ENCODE data around the gene CLN6.
"Not testable (repeated sequence)": the region's sequence is repeated elsewhere in the genome, so short reads cannot be mapped to it uniquely, and the experiment has no call there.

Gene CLN6

DNA sequence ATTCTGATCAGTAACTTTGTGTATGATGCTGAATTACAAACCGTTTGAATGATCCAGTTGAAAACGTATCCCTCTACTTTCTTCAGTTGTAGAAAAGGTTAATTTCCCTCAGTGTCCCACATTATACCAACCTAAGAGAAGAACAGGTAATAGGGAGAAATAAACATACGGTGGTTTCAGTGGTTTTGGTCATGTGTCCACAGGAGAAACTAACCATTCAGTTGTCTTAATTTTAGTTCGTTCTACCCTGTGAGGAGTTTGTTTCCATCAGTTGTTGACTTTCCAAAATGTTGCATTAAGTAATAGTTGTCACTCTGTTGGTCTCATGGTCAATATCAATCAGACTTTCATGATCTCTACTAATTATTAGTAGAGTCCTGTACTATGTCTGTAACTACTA is 39.5 kb downstream of the CLN6 start:
- no peak for DNase-seq (ENCODE audit: low read depth, low spot score)

- no peak for DNase-seq (ENCODE audit: low read depth, low spot score)
Measured at GRCh38 chr15:68188647-68189046, 40.9 kb downstream of the CLN6 start.

GRCh38 chr15:68187559-68187958 is 42.0 kb downstream of the CLN6 start:
- DNase-seq (ENCODE audit: low read depth, low spot score): peak; percentile 44

DNA sequence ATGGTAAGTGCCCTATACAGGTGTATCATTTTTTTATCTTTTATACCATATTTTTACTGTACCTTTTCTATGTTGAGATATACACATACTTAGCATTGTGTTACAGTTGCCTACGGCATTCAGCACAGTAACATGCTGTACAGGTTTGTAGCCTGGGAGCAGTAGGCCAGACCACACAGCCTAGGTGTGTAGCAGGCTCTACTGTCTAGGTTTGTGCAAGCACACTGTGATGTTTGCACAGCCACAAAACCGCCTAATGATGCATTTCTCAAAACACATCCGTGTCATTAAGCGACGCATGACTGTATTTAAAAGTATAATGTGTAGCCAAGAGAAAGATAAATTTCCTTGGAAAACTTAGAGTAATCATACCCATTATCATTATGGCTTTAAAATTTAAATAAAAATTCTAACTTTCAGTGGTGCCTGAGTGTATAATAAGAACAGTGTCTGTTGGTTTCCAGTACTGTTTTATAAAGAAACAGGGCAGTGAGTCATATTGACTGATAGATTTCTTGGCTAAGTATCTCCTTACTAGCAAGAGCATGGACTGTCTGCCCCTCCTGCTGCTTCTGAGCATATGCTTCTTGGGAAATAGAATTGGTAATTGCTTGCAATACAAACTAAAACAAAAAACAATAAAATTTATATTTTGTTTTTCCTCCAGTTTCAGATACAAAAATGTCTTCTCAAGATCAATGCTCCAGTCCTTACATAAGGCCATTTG is 42.7 kb downstream of the CLN6 start:
- DNase-seq (ENCODE audit: low read depth, low spot score): peak; percentile 41

DNA sequence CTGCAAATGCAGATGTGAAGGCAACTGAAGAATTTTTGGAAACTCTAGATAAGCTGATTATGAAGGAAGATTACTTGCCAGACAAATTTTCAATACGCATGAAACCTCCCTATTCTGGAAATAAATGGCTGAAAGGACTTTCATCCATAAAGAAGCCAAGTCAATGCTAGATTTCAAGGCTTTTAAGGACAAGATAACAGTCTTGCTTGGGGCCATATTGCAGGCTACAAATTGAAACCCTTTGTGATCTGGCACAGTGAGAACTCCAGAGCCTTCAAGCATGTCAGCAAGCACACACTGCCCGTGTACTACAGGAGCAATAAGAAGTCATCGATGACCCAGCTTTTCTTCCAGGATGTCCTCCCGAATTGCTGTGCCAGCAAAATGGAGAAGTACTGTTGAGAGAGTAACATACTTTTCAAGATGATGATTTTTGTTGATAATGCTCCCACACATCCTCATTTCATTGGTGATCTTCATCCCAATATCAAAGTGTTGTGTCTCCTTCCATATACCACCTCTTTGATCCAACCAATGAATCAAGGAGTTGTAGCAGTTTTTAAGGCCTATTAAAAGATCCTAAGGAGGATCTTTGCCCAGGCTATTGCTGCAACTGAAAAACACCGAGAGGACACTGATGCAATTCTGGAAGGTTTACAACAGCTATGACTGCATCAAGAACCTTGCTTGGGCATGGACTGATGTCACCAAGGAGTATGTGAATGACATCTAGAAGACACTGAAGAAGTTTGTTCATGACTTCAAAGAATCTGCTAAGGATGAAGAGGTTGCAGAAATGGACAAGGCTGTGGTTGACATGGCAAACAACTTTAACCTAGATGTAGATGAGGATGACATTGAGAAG is 44.7 kb downstream of the CLN6 start:
- no peak for DNase-seq (ENCODE audit: low read depth, low spot score)

DNA sequence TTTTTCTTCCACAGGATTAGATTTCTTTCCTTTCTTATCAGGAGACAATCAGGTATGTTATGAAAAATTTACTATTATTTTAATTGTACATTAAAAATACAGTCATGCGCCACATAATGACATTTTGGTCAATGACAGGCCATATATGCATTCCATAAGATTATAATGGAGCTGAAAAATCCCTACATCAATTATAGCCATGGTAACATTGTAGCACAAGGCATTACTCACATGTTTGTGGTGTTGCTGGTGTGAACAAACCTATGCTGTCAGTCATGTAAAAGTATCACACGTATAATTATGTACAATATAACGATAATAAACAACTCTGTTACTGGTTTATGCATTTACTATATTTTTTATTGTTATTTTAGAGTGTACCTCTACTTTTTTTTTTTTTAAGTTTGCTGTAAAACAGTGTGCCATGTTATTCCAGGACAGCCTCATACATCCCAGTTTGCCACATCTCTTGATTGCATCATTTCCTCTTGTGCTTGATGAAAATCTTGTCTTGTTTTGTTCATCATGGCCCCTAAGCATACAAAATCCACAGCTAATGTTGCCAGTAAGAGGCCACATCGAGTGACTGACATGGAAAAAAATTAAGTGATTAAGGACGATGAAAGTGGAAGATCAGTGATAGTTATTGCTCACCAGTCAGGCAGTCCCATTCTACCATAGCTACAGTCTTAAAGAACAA is 45.8 kb downstream of the CLN6 start:
- DNase-seq (ENCODE audit: low read depth, low spot score): no peak

DNA sequence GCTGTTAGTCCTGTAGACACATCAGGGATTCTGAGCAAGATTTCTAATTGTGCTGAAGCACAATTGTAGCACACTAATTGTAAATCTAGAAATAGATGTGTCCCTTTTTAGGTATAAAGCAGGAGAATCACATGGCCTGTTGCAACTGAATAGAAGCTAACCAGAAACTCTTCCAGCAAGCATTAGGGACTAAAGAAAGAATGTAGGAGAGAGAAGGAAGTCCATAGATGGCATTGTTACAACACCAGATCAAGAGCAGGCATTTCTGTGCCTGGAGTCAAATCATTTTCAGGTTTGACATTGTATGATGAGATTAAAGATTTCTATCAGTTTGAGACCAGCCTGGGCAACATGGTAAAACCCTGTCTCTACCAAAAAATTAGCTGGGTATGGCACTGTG is 51.8 kb downstream of the CLN6 start:
- DNase-seq (ENCODE audit: low read depth, low spot score): no peak

- DNase-seq (ENCODE audit: low read depth, low spot score): no peak
Measured at GRCh38 chr15:68176601-68177000, 52.9 kb downstream of the CLN6 start.

- DNase-seq (ENCODE audit: low read depth, low spot score): no peak
Measured at GRCh38 chr15:68175526-68175925, 54.0 kb downstream of the CLN6 start.

GRCh38 chr15:68173119-68173518 is 56.4 kb downstream of the CLN6 start:
- DNase-seq (ENCODE audit: low read depth, low spot score): no peak

DNA sequence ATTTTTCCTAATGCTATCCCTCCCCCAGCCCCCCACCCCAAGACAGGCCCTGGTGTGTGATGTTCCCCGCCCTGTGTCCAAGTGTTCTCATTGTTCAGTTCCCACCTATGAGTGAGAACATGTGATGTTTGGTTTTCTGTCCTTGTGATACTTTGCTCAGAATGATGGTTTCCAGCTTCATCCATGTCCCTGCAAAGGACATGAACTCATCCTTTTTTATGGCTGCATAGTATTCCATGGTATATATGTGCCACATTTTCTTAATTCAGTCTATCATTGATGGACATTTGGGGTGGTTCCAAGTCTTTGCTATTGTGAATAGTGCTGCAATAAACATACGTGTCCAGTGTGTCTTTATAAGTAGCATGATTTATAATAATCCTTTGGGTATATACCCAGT is 57.5 kb downstream of the CLN6 start:
- not testable (repeated sequence) for DNase-seq (ENCODE audit: low read depth, low spot score)

GRCh38 chr15:68166847-68167246 is 62.7 kb downstream of the CLN6 start:
- no peak for DNase-seq (ENCODE audit: low read depth, low spot score)

DNA sequence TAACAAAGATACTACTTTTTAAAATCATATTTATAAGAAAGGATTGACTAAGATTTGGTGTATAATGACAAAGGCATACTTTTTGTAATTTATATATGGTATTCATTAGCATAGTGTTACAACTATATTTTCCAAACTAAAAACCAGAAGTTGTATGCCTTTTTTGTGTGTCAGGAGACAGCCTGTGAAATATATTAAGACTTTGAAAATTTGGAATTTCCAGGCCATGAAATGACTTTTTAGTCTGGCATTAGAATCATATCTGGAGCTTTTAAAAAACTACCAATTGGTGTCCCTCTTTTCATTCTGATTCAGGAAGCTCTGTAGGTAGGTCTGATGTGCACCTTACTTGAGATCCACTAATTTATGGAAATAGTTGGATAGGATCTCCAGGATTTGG is 66.3 kb downstream of the CLN6 start:
- DNase-seq (ENCODE audit: low read depth, low spot score): no peak

- no peak for DNase-seq (ENCODE audit: low read depth, low spot score)
Measured at GRCh38 chr15:68158046-68158628, 71.4 kb downstream of the CLN6 start.

- no peak for DNase-seq (ENCODE audit: low read depth, low spot score)
Measured at GRCh38 chr15:68157074-68157473, 72.5 kb downstream of the CLN6 start.

Data from smooth muscle cell of the brain vasculature (primary cell).